ENCODE measurements around the gene ATP2A3.
A peak's percentile ranks its signal among the peaks of the same experiment; 100 is the strongest.

ATP2A3 gene

GRCh38 chr17:3966720-3967363 lies 2.6 kb upstream of the ATP2A3 start:
- Histone ChIP-seq H3K36me3 (ENCODE audit: insufficient read depth, low read length) (peaks cover 5% of the 10 kb centered on the region; the same call in 1 of the 2 replicates), H4K20me1 (ENCODE audit: insufficient read depth, low read length) (no peaks in the 10 kb centered on the region), H3K9me2 (ENCODE audit: low read depth, low read length) (no peaks in the 10 kb centered on the region), H3K9me3 (ENCODE audit: low read length) (no peaks in the 10 kb centered on the region), H3K4me1 (ENCODE audit: insufficient read depth, low read length, severe bottlenecking) (peaks cover 33% of the 10 kb centered on the region), H3K79me2 (ENCODE audit: insufficient read depth, low read length) (peaks cover 12% of the 10 kb centered on the region), H3K4me2 (ENCODE audit: low read length) (no peak overlapping the region), H3K9ac (ENCODE audit: low read length) (no peak overlapping the region), H3F3A (ENCODE audit: insufficient read depth, low read length) (0 out of 2 replicates have a peak, but pooled peaks cover 3% of the 10 kb centered on the region), H3K4me3 (ENCODE audit: low read depth, low read length, poor library complexity, severe bottlenecking) (no peak overlapping the region), H3K27ac (ENCODE audit: low read depth, low read length, poor library complexity, severe bottlenecking) (no peak overlapping the region), H2AFZ (ENCODE audit: low read length) (no peak overlapping the region), H3K27me3 (ENCODE audit: insufficient read depth, low read length) (no peaks in the 10 kb centered on the region)
- TF ChIP-seq EZH2 (IDR thresholded peaks at IDR 0.05; ENCODE audit: borderline replicate concordance, low read length) (no peak), CTCF (IDR thresholded peaks at IDR 0.05; ENCODE audit: low read length) (peak; percentile 37)

- peaks cover 10% of the 10 kb centered on the region; the same call in 1 of the 2 replicates for H3K36me3 ChIP-seq (ENCODE audit: insufficient read depth, low read length)
- H3K9me2 ChIP-seq (ENCODE audit: low read depth, low read length), result no peaks in the 10 kb centered on the region
- H3K4me3 ChIP-seq (ENCODE audit: low read depth, low read length, poor library complexity, severe bottlenecking), result peak overlapping the region; percentile 78
- peak overlapping the region; percentile 97 for H3K4me2 ChIP-seq (ENCODE audit: low read length)
- H4K20me1 ChIP-seq (ENCODE audit: insufficient read depth, low read length), result no peaks in the 10 kb centered on the region
- peak overlapping the region; percentile 76 for H3K9ac ChIP-seq (ENCODE audit: low read length)
- peak overlapping the region; percentile 89 for H3K27ac ChIP-seq (ENCODE audit: low read depth, low read length, poor library complexity, severe bottlenecking)
- H3F3A ChIP-seq (ENCODE audit: insufficient read depth, low read length), result 0 out of 2 replicates have a peak, but pooled peaks cover 3% of the 10 kb centered on the region
- H3K9me3 ChIP-seq (ENCODE audit: low read length), result no peaks in the 10 kb centered on the region
- TF ChIP-seq EZH2 (IDR thresholded peaks at IDR 0.05; ENCODE audit: borderline replicate concordance, low read length) (no peak), CTCF (IDR thresholded peaks at IDR 0.05; ENCODE audit: low read length) (no peak)
- peaks cover 23% of the 10 kb centered on the region for H3K79me2 ChIP-seq (ENCODE audit: insufficient read depth, low read length)
- no peak overlapping the region for H2AFZ ChIP-seq (ENCODE audit: low read length)
- peaks cover 48% of the 10 kb centered on the region for H3K4me1 ChIP-seq (ENCODE audit: insufficient read depth, low read length, severe bottlenecking)
- no peaks in the 10 kb centered on the region for H3K27me3 ChIP-seq (ENCODE audit: insufficient read depth, low read length)
These were observed 1.0 kb upstream of the ATP2A3 start for GRCh38 chr17:3965118-3965800.

DNA sequence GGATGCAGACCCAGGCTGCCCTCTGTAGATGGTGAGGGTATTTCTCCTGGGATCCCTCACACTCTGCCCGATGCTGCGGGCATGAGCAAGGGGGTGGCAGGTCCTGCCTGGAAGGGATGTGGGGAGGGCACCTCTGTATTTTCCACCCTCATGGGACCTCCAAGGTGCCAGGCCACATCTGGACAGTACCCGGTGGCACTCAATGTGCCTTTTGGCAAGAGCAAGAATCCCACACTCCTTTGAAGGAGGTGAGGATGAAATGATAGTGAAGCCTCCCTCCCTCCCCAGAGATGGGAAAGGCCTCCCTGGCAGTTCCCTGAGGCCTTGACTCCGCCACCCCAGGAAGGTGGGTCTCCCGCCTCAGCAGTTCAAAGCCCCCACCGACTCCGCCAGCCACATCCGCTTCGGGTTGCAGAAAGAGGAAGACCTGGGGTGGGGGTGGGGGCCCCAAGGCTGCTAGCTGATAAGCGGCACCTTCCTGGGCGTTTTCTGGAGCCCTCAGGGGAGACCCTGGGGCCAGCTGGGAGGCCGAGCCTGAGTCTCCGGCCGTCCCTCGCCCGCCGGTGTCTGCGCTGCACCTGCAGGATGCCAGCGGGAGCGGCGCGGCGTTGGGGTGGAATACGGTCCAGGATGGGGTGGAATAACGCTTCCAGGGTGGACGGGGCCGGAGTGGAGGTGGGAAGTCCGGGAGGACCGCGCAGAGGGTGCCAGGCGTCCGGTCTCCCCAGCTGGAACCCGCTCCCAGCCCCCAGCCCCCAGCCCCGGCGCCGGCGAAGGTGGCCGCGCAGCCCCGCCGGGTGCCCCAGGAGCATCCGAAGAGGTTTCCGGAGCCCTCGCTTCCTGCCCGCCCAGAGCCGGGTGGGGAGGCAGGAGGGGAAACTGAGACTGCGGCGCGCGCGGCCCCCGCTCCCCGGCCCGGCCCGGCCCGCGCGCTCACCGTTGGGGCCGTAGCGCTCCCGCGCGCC lies 718 bp downstream of the ATP2A3 start:
- H3K9ac ChIP-seq (ENCODE audit: low read length), result peak overlapping the region; percentile 76
- no peak overlapping the region for H2AFZ ChIP-seq (ENCODE audit: low read length)
- no peaks in the 10 kb centered on the region for H4K20me1 ChIP-seq (ENCODE audit: insufficient read depth, low read length)
- H3K4me1 ChIP-seq (ENCODE audit: insufficient read depth, low read length, severe bottlenecking), result peaks cover 63% of the 10 kb centered on the region
- 0 out of 2 replicates have a peak, but pooled peaks cover 3% of the 10 kb centered on the region for H3F3A ChIP-seq (ENCODE audit: insufficient read depth, low read length)
- no peaks in the 10 kb centered on the region for H3K9me3 ChIP-seq (ENCODE audit: low read length)
- no peaks in the 10 kb centered on the region for H3K9me2 ChIP-seq (ENCODE audit: low read depth, low read length)
- peaks cover 14% of the 10 kb centered on the region; the same call in 1 of the 2 replicates for H3K36me3 ChIP-seq (ENCODE audit: insufficient read depth, low read length)
- H3K4me2 ChIP-seq (ENCODE audit: low read length), result peak overlapping the region; percentile 95
- H3K79me2 ChIP-seq (ENCODE audit: insufficient read depth, low read length), result peaks cover 36% of the 10 kb centered on the region
- TF ChIP-seq CTCF (IDR thresholded peaks at IDR 0.05; ENCODE audit: low read length) (no peak), EZH2 (IDR thresholded peaks at IDR 0.05; ENCODE audit: borderline replicate concordance, low read length) (no peak)
- H3K4me3 ChIP-seq (ENCODE audit: low read depth, low read length, poor library complexity, severe bottlenecking), result peak overlapping the region; percentile 78
- peak overlapping the region; percentile 98 for H3K27ac ChIP-seq (ENCODE audit: low read depth, low read length, poor library complexity, severe bottlenecking)
- H3K27me3 ChIP-seq (ENCODE audit: insufficient read depth, low read length), result no peaks in the 10 kb centered on the region

All from OCI-LY1 (cell line).